ENCODE results near the gene LRGUK. TPM values are rescaled to one million over a fixed set of nuclear protein-coding genes. Genes with fewer than 3 reads are reported as not detected.

Gene LRGUK
- total and polyA plus RNA-seq, 2 experiments from 2014 or later = 2.4 to 7.1 TPM

DNA sequence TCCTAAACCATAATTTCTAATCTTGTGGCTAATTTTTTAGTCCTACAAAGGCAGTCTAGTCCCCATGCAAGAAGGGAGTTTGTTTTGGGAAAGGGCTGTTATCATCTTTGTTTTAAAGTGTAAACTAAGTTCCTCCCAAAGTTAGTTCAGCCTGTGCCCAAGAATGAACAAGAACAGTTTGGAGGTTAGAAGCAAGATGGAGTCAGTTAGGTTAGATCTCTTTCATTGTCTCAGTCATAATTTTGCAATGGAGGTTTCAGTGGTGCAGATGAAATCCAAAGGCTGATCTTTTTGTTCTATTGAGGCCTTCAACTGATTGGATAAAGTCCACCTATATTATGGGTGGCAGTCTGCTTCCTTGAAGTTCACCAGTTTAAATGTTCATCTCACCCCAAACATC, 68.1 kb downstream of the LRGUK start:
- H3K27ac ChIP-seq (ENCODE audit: low read depth) = no peak overlapping the region
- DNase-seq (ENCODE audit: low spot score) (no peak), ATAC-seq (no peak)
- peaks cover 9% of the 10 kb centered on the region; the same call in 1 of the 2 replicates for H3K4me1 ChIP-seq (ENCODE audit: insufficient read depth)
- H3K9me2 ChIP-seq (ENCODE audit: insufficient read depth) = no peaks in the 10 kb centered on the region
- Mint-ChIP-seq H3K4me3 (no peak overlapping the region), H3K4me1 (peaks cover 19% of the 10 kb centered on the region), H3K36me3 (ENCODE audit: low read depth) (no peaks in the 10 kb centered on the region), H3K27me3 (ENCODE audit: insufficient read depth, low read depth, poor library complexity) (peaks cover 3% of the 10 kb centered on the region), H3K27ac (no peak overlapping the region), H3K9me3 (no peaks in the 10 kb centered on the region)
- no peak overlapping the region for H2AFZ ChIP-seq
- H3K4me3 ChIP-seq = no peak overlapping the region
- no peaks in the 10 kb centered on the region for H3K79me2 ChIP-seq (replicated peaks; ENCODE audit: insufficient read depth)
- no peaks in the 10 kb centered on the region for H3K27me3 ChIP-seq (ENCODE audit: insufficient read depth)
- no peak overlapping the region for H3K4me2 ChIP-seq
- H3F3A ChIP-seq (replicated peaks; ENCODE audit: low read depth) = no peaks in the 10 kb centered on the region
- H4K20me1 ChIP-seq (replicated peaks; ENCODE audit: insufficient read depth) = no peaks in the 10 kb centered on the region
- TF ChIP-seq ETS1 (IDR thresholded peaks at IDR 0.05) = no peak
- TF ChIP-seq CTCF (conservative IDR thresholded peaks at IDR 0.05; ENCODE audit: low read depth in 2 of 2) = no peak
- no peak for TF ChIP-seq ZNF331 (CRISPR knock-in tag; IDR thresholded peaks at IDR 0.05; ENCODE audit: low read depth)
- no peak for TF ChIP-seq EZH2phosphoT487 (IDR thresholded peaks at IDR 0.05; ENCODE audit: unreplicated experiment)
- TF ChIP-seq CREB1 (CRISPR knock-in tag; IDR thresholded peaks at IDR 0.05; ENCODE audit: low read depth) = no peak
- no peak for TF ChIP-seq ZNF462 (CRISPR knock-in tag; IDR thresholded peaks at IDR 0.05)
- no peak for TF ChIP-seq POLR2AphosphoS5 (IDR thresholded peaks at IDR 0.05; ENCODE audit: low read depth)
- no peak for TF ChIP-seq ZNF114 (CRISPR knock-in tag; IDR thresholded peaks at IDR 0.05)
- 0 out of 2 replicates have a peak, but pooled peaks cover 3% of the 10 kb centered on the region for H3K36me3 ChIP-seq (ENCODE audit: insufficient read depth)
